Spleen (tissue), 11 donors: ENCODE data around the gene PHLDB1. TPM values are rescaled to one million over a fixed set of nuclear protein-coding genes. Genes with fewer than 3 reads are reported as not detected.
A peak's percentile ranks its signal among the peaks of the same experiment; 100 is the strongest.

Experiments
- DNase-seq: peaks from one replicate; pipeline ENCODE4 v3.0.0-alpha.2; 2020
- H3K27ac ChIP-seq, 8 donors: fragments of 200-600 bp; sonication (generic) in 7 of 8; 1 replicate in 4 of 8; 2 replicates in 4 of 8; pipeline versions ENCODE4 v1.5.0 to v1.8.0; 2016 to 2021; ENCODE audit warnings: inconsistent platforms in 4 of 8, mild to moderate bottlenecking in 4 of 8, moderate library complexity in 1 of 8
- H3K27me3 ChIP-seq, 7 donors: fragments of 200-600 bp; sonication (generic) in 6 of 7; replicated peaks in 1 of 7; 1 replicate in 4 of 7; 2 replicates in 3 of 7; pipeline versions ENCODE4 v1.5.0 to v1.8.0; 2016 to 2021; ENCODE audit warnings: inconsistent platforms in 3 of 7, mild to moderate bottlenecking in 1 of 7
- H3K36me3 ChIP-seq, 6 donors: fragments of 200-600 bp; sonication (generic) in 5 of 6; 1 replicate in 4 of 6; 2 replicates in 2 of 6; pipeline versions ENCODE4 v1.5.0 to v1.8.0; 2016 to 2021; ENCODE audit warnings: inconsistent platforms in 2 of 6
- H3K4me1 ChIP-seq, 6 donors: fragments of 200-600 bp; sonication (generic) in 5 of 6; 1 replicate in 3 of 6; 2 replicates in 3 of 6; pipeline versions ENCODE4 v1.5.0 to v1.8.0; 2016 to 2021; ENCODE audit warnings: inconsistent platforms in 3 of 6
- H3K4me3 ChIP-seq, 8 donors: fragments of 200-600 bp; sonication (generic) in 7 of 8; 1 replicate in 4 of 8; 2 replicates in 4 of 8; pipeline versions ENCODE4 v1.5.0 to v1.8.0; 2016 to 2021; ENCODE audit warnings: inconsistent platforms in 4 of 8, mild to moderate bottlenecking in 4 of 8, moderate library complexity in 2 of 8
- H3K9me3 ChIP-seq, 8 donors: fragments of 200-600 bp; sonication (generic) in 7 of 8; 1 replicate in 4 of 8; 2 replicates in 4 of 8; pipeline versions ENCODE4 v1.5.0 to v1.8.0; 2016 to 2021; ENCODE audit warnings: inconsistent platforms in 4 of 8
- CTCF ChIP-seq, 11 experiments: fragments of 200-600 bp in 7 of 11; fragments of 450-650 bp in 4 of 11; sonication (generic) in 4 of 11; IDR thresholded peaks in 8 of 11; conservative IDR thresholded peaks in 3 of 11; 1 replicate in 7 of 11; 2 replicates in 4 of 11; pipeline versions ENCODE4 v1.4.0 to v1.8.0; 2016 to 2021; ENCODE audit warnings: antibody characterized with exemption in 11 of 11, inconsistent platforms in 4 of 11, mild to moderate bottlenecking in 1 of 11
- POLR2A ChIP-seq, 3 donors: fragments of 450-650 bp; IDR thresholded peaks; one replicate each; pipeline ENCODE4 v1.5.1; 2017; ENCODE audit warnings: antibody characterized with exemption in 3 of 3, mild to moderate bottlenecking in 1 of 3
- POLR2AphosphoS5 ChIP-seq, 3 donors: sonication (generic); formaldehyde crosslinking; IDR thresholded peaks; one replicate each; pipeline ENCODE4 v1.5.1; 2017; ENCODE audit warnings: antibody characterized with exemption in 3 of 3
- WGBS, 5 donors: extraction: QIAGEN DNeasy Blood & Tissue Kit in 3 of 5; methylation state at CpG; one replicate each; pipeline versions ENCODE4 v1.1.5 to v1.1.7; 2013 to 2018; 5-methylcytosine and 5-hydroxymethylcytosine counted together
- intact Hi-C: fragments of 100-400 bp; cut with DNase I; formaldehyde crosslinking; loops from one replicate; pipeline ENCODE4 v1.15.0; 2023; ENCODE audit warnings: low total_unique reads
- polyA plus RNA-seq, 3 donors: library from polyadenylated mRNA; stranded (reverse); fragments of 200-250 nt; gene quantifications; one replicate each; pipeline ENCODE4 v1.2.1, GENCODE V29; 2013
- total RNA-seq, 7 donors: library from RNA; depleted of rRNA in 3 of 7; stranded (reverse); fragments of >200 nt in 3 of 7; fragmentation: NEBNext Ultra II Directional in 4 of 7; extraction: Animal tissue kit (Norgen Biotek cat#: 25700) in 4 of 7; gene quantifications; one replicate each; pipeline versions ENCODE4 v1.1.0 to v1.2.1, GENCODE V29; 2016 to 2021
- donor health status: healthy with polysubstance abuse.
- donor health status: DM: no; HTN: no; CAD: no; lungs with moderate emphysema.
- donor health status: DM: no; HTN: no; CAD: no.
- donor health status: Bipolar disorder and iron deficiency.
- donor health status: healthy.
- donor health status: DM: no; HTN: no; CAD: no.
- donor health status: DM: yes; HTN: yes; CAD: no.

The PHLDB1 gene
- total and polyA plus RNA-seq, 10 donors = 13.0 to 162 (median 69.9) TPM

DNA sequence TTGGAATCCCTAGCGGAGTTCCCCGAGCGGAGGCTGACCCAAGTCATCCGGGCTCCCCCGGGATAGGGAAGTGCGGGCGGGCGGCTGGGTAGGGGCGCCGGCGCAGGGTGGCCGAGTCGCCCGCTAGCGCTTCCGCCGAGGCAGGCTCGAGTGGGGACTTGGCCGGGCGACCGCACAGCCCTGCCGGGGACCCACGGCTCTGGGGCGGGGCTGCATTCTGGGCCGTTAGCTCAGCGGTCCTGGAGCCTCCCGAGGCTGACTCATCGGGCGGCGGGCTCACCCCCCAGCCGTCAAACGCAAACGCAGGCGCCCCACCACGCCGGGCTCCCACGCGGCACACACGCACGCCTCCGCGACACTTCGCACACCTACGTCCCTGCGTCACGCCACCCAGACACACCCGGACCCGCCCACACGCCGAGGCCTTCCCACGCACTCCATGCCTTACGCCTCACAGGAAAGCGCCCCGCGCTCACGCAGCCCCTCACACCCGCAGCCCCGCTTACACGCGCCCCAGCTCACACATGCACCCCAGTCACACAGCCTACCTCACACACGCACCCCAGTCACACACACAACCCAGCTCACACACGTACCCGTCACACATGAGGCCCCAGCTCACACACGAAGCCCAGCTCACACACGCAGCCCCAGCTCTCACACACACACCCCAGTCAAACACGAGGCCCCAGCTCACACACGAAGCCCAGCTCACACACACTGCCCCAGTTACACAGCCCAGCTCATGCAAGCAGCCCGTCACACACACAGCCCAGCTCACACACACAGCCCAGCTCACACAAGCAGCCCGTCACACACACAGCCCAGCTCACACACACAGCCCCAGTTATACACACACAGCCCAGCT lies 1.2 kb downstream of the PHLDB1 start:
- Histone ChIP-seq H3K36me3 (peaks cover 0 to 5% (median 0%) of the 10 kb centered on the region in 6 donors), H3K9me3 (no peaks in the 10 kb centered on the region), H3K27ac (peak overlapping the region; percentile 60 to 87 (median 85)), H3K4me1 (peaks cover 7 to 92% (median 70%) of the 10 kb centered on the region in 6 donors), H3K4me3 (peak overlapping the region; percentile 50 to 83 (median 62)), H3K27me3 (peaks cover 0 to 58% (median 21%) of the 10 kb centered on the region in 7 donors)
- DNase-seq = peak; percentile 90
- TF ChIP-seq POLR2A (IDR thresholded peaks at IDR 0.05) = no peak
- peak; percentile 53 to 80 (median 73) for TF ChIP-seq POLR2AphosphoS5 (IDR thresholded peaks at IDR 0.05)
- no peak for TF ChIP-seq CTCF (IDR thresholded peaks at IDR 0.05 in 8 of 11, conservative IDR thresholded peaks at IDR 0.05 in 3 of 11)
- intact Hi-C loops = no loop called here
- WGBS, 5 donors = 11 to 29% (median 13%) methylated on average over 29 to 69 of the region's 69 CpGs

- intact Hi-C loops = no loop called here
- Histone ChIP-seq H3K27ac (peak overlapping the region in 6 of 8 donors; percentile 23 to 87 (median 85)), H3K9me3 (no peaks in the 10 kb centered on the region), H3K36me3 (peaks cover 0 to 13% (median 0%) of the 10 kb centered on the region in 6 donors), H3K4me1 (peaks cover 7 to 89% (median 65%) of the 10 kb centered on the region in 6 donors), H3K27me3 (peaks cover 0 to 68% (median 21%) of the 10 kb centered on the region in 7 donors), H3K4me3 (peak overlapping the region; percentile 36 to 83 (median 56))
- WGBS, 5 donors = 8 to 12% (median 11%) methylated on average over 38 to 57 of the region's 57 CpGs
- TF ChIP-seq CTCF (IDR thresholded peaks at IDR 0.05 in 8 of 11, conservative IDR thresholded peaks at IDR 0.05 in 3 of 11) (no peak), POLR2AphosphoS5 (IDR thresholded peaks at IDR 0.05) (peak in 2 of 3 donors; percentile 39 to 60), POLR2A (IDR thresholded peaks at IDR 0.05) (no peak)
- DNase-seq = peak; percentile 78
Measured at GRCh38 chr11:118609380-118610224, 2.2 kb downstream of the PHLDB1 start.

DNA sequence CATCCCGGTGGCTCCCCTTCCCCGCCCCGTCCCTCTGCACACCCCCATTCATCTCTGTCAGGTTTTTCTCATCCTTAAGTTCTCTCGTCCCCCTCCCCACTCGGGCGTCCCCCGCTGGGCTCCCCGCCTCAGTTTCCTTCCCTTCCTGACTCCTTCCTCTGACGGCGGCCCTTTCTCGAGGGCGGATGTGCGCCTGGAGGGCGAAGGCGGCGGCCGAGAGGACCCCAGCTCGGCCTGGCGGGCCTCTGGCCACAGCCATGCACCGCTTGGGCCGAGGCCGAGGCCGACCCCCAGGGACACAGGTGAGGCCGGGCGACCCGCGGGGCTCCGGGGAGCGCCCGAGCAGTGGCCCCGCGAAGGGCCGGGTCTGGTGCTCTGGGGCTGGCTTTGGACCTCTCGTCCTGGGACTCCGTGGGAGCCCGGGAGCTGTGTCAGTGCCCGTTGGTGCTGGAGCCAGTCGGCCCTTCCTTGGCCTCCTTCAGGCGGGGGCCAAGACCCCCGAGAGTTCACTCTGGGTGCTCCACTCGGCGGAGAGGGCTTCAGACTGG lies 2.9 kb downstream of the PHLDB1 start:
- intact Hi-C loops = no loop called here
- no peaks in the 10 kb centered on the region for H3K9me3 ChIP-seq
- peaks cover 0 to 20% (median under 1%) of the 10 kb centered on the region in 6 donors for H3K36me3 ChIP-seq
- H3K27ac ChIP-seq = peak overlapping the region in 7 of 8 donors; percentile 29 to 87 (median 85)
- 4 to 8% (median 6%) methylated on average over 23 to 42 of the region's 42 CpGs for WGBS, 5 donors
- no peak for TF ChIP-seq POLR2A (IDR thresholded peaks at IDR 0.05)
- no peak for TF ChIP-seq CTCF (IDR thresholded peaks at IDR 0.05 in 8 of 11, conservative IDR thresholded peaks at IDR 0.05 in 3 of 11)
- no peak for TF ChIP-seq POLR2AphosphoS5 (IDR thresholded peaks at IDR 0.05)
- peak overlapping the region; percentile 36 to 83 (median 56) for H3K4me3 ChIP-seq
- peak; percentile 82 for DNase-seq
- H3K27me3 ChIP-seq = peaks cover 0 to 71% (median 21%) of the 10 kb centered on the region in 7 donors
- peaks cover 7 to 84% (median 60%) of the 10 kb centered on the region in 6 donors for H3K4me1 ChIP-seq
